ENCODE measurements around the gene PAX4. TPM values are rescaled to one million over a fixed set of nuclear protein-coding genes. Genes with fewer than 3 reads are reported as not detected.

PAX4 gene
- total and polyA plus RNA-seq, 9 of the 15 experiments (the other 6 are each of a cell fraction or from before 2014, with no cell fraction given) = not detected

DNA sequence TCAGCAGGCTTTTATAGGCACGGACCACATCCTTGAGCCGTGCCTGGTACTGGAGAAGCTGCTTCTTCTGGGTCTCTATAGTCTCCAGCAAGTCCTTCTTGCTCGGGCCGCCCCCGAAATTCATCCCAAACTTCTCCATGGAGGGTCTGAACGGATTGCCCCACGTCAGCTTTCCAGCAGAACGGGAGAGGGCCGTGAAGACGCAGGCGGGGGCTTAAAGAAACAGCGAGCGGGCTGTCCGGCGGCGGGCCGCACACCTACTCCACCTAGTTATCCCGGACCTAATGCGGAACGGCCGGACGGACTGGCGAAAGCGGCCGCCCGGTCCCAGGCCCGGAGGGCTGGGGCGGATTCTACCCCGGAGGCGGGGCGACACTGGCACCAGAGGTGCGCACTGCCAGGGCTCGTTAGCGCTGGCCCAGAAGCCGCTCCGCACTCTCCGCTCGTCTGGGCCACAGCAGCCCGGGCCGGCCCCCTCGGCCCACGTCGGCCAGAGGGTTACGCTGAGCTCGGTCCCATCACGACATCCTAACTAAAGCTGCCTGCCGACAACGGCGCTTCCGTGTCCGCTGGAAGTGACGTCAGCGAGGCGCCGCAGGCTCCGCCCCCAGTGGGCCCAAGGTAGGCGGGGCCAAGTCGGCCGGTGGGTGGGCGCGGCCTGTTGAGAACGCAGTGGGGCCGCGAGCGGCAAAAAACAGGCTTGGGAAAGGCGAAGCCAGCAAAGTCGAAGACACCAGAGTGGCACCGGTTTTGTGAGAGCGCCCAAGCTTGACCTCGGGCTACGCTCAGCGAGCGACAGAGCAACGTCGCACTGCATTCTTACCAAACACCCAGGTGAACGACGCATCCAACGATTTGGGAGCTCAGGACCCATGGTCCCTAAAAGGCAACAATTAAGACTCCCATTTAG is 32.6 kb downstream of the PAX4 start, which contains the start of gene GCC1 (continued):
- TF ChIP-seq, protein P1, sequence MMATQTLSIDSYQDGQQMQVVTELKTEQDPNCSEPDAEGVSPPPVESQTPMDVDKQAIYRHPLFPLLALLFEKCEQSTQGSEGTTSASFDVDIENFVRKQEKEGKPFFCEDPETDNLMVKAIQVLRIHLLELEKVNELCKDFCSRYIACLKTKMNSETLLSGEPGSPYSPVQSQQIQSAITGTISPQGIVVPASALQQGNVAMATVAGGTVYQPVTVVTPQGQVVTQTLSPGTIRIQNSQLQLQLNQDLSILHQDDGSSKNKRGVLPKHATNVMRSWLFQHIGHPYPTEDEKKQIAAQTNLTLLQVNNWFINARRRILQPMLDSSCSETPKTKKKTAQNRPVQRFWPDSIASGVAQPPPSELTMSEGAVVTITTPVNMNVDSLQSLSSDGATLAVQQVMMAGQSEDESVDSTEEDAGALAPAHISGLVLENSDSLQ (IDR thresholded peaks at IDR 0.05) = no peak
- TF ChIP-seq, protein P2, sequence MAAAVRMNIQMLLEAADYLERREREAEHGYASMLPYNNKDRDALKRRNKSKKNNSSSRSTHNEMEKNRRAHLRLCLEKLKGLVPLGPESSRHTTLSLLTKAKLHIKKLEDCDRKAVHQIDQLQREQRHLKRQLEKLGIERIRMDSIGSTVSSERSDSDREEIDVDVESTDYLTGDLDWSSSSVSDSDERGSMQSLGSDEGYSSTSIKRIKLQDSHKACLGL (CRISPR knock-in tag; IDR thresholded peaks at IDR 0.05; ENCODE audit: borderline replicate concordance, poor library complexity, severe bottlenecking) = no peak
- TF ChIP-seq FOXM1 (IDR thresholded peaks at IDR 0.05; ENCODE audit: low read depth) (no peak), FOXM1 (CRISPR knock-in tag; IDR thresholded peaks at IDR 0.05; ENCODE audit: low read depth) (peak; percentile 86; the same call in 1 of the 2 replicates), ZNF146 (CRISPR knock-in tag; IDR thresholded peaks at IDR 0.05; ENCODE audit: unreplicated experiment) (no peak), ZKSCAN8 (CRISPR knock-in tag; IDR thresholded peaks at IDR 0.05) (no peak), ZNF41 (CRISPR knock-in tag; conservative IDR thresholded peaks at IDR 0.05) (0 out of 2 replicates have a peak, but pooled peaks have one; percentile 35), KAT8 (IDR thresholded peaks at IDR 0.05; ENCODE audit: low read depth) (no peak), L3MBTL2 (IDR thresholded peaks at IDR 0.05) (peak; percentile 99), GTF2E2 (tag; IDR thresholded peaks at IDR 0.05) (no peak), CHD1 (IDR thresholded peaks at IDR 0.05; ENCODE audit: low read length) (peak; percentile 51), ZFP30 (CRISPR knock-in tag; IDR thresholded peaks at IDR 0.05; ENCODE audit: borderline replicate concordance) (no peak), NFIX (CRISPR knock-in tag; IDR thresholded peaks at IDR 0.05; ENCODE audit: low read depth) (no peak), ZNF217 (CRISPR knock-in tag; IDR thresholded peaks at IDR 0.05) (no peak), NBN (IDR thresholded peaks at IDR 0.05; ENCODE audit: low read depth) (peak; percentile 74; the same call in 1 of the 2 replicates), RBFOX2 (IDR thresholded peaks at IDR 0.05; ENCODE audit: low read depth, low read length) (peak; percentile 96), TCF7 (IDR thresholded peaks at IDR 0.05; ENCODE audit: borderline replicate concordance) (no peak), NFRKB (IDR thresholded peaks at IDR 0.05; ENCODE audit: low read depth) (no peak)
- TF ChIP-seq, protein P3, sequence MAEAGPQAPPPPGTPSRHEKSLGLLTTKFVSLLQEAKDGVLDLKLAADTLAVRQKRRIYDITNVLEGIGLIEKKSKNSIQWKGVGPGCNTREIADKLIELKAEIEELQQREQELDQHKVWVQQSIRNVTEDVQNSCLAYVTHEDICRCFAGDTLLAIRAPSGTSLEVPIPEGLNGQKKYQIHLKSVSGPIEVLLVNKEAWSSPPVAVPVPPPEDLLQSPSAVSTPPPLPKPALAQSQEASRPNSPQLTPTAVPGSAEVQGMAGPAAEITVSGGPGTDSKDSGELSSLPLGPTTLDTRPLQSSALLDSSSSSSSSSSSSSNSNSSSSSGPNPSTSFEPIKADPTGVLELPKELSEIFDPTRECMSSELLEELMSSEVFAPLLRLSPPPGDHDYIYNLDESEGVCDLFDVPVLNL (CRISPR knock-in tag; IDR thresholded peaks at IDR 0.05; ENCODE audit: low read depth) = no peak
- TF ChIP-seq, protein P4, sequence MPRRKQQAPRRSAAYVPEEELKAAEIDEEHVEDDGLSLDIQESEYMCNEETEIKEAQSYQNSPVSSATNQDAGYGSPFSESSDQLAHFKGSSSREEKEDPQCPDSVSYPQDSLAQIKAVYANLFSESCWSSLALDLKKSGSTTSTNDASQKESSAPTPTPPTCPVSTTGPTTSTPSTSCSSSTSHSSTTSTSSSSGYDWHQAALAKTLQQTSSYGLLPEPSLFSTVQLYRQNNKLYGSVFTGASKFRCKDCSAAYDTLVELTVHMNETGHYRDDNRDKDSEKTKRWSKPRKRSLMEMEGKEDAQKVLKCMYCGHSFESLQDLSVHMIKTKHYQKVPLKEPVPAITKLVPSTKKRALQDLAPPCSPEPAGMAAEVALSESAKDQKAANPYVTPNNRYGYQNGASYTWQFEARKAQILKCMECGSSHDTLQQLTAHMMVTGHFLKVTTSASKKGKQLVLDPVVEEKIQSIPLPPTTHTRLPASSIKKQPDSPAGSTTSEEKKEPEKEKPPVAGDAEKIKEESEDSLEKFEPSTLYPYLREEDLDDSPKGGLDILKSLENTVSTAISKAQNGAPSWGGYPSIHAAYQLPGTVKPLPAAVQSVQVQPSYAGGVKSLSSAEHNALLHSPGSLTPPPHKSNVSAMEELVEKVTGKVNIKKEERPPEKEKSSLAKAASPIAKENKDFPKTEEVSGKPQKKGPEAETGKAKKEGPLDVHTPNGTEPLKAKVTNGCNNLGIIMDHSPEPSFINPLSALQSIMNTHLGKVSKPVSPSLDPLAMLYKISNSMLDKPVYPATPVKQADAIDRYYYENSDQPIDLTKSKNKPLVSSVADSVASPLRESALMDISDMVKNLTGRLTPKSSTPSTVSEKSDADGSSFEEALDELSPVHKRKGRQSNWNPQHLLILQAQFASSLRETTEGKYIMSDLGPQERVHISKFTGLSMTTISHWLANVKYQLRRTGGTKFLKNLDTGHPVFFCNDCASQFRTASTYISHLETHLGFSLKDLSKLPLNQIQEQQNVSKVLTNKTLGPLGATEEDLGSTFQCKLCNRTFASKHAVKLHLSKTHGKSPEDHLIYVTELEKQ (CRISPR knock-in tag; IDR thresholded peaks at IDR 0.05) = no peak
- TF ChIP-seq, protein P5, sequence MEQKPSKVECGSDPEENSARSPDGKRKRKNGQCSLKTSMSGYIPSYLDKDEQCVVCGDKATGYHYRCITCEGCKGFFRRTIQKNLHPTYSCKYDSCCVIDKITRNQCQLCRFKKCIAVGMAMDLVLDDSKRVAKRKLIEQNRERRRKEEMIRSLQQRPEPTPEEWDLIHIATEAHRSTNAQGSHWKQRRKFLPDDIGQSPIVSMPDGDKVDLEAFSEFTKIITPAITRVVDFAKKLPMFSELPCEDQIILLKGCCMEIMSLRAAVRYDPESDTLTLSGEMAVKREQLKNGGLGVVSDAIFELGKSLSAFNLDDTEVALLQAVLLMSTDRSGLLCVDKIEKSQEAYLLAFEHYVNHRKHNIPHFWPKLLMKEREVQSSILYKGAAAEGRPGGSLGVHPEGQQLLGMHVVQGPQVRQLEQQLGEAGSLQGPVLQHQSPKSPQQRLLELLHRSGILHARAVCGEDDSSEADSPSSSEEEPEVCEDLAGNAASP (IDR thresholded peaks at IDR 0.05) = no peak

Measured in K562 (cell line).